ENCODE data around the gene AP1AR.

- TF ChIP-seq, protein P1, sequence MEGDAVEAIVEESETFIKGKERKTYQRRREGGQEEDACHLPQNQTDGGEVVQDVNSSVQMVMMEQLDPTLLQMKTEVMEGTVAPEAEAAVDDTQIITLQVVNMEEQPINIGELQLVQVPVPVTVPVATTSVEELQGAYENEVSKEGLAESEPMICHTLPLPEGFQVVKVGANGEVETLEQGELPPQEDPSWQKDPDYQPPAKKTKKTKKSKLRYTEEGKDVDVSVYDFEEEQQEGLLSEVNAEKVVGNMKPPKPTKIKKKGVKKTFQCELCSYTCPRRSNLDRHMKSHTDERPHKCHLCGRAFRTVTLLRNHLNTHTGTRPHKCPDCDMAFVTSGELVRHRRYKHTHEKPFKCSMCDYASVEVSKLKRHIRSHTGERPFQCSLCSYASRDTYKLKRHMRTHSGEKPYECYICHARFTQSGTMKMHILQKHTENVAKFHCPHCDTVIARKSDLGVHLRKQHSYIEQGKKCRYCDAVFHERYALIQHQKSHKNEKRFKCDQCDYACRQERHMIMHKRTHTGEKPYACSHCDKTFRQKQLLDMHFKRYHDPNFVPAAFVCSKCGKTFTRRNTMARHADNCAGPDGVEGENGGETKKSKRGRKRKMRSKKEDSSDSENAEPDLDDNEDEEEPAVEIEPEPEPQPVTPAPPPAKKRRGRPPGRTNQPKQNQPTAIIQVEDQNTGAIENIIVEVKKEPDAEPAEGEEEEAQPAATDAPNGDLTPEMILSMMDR (IDR thresholded peaks at IDR 0.05), result no peak
- no peak for TF ChIP-seq POLR2A (IDR thresholded peaks at IDR 0.05)
These were observed 47.7 kb downstream of the AP1AR start for GRCh38 chr4:112279025-112279881.
